GM03348 (cell line): ENCODE data around the gene CORO7.
"Not testable (repeated sequence)": the region's sequence is repeated elsewhere in the genome, so short reads cannot be mapped to it uniquely, and the experiment has no call there.

ENCODE experiments used
- DNase-seq: peaks from one replicate; pipeline ENCODE4 v3.0.0; 2012; ENCODE audit warnings: low spot score

Gene CORO7

DNA sequence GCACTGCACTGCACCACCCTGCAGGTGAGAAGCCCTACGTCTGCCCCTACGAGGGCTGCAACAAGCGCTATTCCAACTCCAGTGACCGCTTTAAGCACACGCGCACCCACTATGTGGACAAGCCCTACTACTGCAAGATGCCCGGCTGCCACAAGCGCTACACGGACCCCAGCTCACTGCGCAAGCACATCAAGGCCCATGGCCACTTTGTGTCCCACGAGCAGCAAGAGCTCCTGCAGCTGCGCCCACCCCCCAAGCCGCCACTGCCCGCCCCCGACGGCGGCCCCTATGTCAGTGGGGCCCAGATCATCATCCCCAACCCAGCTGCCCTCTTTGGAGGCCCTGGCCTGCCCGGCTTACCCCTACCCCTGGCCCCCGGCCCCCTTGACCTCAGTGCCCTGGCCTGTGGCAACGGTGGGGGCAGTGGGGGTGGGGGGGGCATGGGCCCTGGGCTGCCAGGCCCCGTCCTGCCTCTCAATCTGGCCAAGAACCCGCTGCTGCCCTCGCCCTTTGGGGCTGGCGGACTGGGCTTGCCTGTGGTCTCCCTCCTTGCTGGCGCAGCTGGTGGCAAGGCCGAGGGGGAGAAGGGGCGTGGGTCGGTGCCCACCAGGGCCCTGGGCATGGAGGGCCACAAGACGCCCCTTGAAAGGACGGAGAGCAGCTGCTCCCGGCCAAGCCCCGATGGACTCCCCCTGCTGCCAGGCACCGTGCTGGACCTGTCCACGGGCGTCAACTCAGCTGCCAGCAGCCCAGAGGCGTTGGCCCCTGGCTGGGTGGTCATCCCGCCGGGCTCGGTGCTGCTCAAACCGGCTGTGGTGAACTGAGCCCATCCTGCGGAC is 79.5 kb downstream of the CORO7 start:
- no peak for DNase-seq

GRCh38 chr16:4334724-4335495 is 81.5 kb downstream of the CORO7 start:
- DNase-seq: no peak

- not testable (repeated sequence) for DNase-seq
These were observed 82.7 kb downstream of the CORO7 start for GRCh38 chr16:4333714-4334113.

DNA sequence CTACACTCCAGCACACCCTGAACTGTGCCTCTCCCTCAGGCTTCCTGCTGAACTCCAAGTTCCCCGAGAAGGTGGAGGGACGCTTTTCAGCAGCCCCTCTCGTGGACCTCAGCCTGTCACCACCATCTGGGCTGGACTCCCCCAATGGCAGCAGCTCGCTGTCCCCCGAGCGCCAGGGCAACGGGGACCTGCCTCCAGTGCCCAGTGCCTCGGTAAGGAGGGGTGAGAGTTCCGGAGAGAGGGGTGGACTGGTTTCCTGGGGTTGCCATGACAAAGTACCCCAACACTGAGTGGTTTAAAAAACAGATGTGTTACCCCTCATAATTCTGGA is 83.1 kb downstream of the CORO7 start:
- DNase-seq: no peak

- no peak for DNase-seq
These were observed 83.6 kb downstream of the CORO7 start for GRCh38 chr16:4332623-4333307.

DNA sequence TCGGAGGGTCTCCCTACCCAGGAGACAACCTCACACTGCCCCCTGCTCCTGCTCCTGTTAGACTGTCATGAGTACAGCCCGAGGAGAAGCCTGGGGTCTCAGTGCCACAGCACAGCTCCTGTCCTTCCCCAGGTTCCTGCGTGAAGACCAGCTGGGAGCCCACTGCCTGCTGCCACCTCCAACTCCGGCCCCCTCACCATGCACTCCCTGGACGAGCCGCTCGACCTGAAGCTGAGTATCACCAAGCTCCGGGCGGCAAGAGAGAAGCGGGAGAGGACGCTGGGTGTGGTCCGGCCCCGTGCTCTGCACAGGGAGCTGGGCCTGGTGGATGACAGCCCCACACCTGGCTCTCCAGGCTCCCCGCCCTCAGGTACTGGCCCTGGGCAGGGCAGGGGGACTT is 84.3 kb downstream of the CORO7 start:
- DNase-seq: no peak

DNA sequence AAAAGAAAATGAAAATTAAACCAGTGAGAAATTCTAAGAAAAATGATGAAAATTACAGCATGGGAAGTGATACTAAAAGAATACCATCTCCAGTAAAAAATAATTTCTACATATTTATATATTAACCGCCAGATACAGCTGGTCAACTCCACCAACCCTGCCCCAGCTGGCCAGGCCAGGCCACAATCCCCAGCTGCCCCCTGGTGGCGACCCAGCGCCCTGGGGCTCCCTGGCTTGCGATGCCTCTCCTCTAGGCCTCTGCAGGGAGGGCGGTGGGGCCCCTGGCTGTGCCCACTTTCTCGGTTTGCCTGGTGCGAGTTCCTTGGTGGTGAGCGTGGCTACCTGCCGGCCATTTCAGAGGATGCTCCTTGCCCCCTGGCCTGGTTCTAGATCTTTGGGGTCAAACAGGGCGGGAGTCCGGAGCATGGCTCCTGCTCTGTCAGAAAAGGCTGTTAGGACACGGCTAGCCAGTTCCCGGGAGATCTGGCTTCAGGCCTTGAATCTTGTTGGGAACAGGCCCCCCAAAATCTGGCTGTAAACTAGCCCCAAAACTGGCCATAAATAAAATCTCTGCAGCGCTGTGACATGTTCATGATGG is 86.0 kb downstream of the CORO7 start:
- DNase-seq: peak; percentile 92

DNA sequence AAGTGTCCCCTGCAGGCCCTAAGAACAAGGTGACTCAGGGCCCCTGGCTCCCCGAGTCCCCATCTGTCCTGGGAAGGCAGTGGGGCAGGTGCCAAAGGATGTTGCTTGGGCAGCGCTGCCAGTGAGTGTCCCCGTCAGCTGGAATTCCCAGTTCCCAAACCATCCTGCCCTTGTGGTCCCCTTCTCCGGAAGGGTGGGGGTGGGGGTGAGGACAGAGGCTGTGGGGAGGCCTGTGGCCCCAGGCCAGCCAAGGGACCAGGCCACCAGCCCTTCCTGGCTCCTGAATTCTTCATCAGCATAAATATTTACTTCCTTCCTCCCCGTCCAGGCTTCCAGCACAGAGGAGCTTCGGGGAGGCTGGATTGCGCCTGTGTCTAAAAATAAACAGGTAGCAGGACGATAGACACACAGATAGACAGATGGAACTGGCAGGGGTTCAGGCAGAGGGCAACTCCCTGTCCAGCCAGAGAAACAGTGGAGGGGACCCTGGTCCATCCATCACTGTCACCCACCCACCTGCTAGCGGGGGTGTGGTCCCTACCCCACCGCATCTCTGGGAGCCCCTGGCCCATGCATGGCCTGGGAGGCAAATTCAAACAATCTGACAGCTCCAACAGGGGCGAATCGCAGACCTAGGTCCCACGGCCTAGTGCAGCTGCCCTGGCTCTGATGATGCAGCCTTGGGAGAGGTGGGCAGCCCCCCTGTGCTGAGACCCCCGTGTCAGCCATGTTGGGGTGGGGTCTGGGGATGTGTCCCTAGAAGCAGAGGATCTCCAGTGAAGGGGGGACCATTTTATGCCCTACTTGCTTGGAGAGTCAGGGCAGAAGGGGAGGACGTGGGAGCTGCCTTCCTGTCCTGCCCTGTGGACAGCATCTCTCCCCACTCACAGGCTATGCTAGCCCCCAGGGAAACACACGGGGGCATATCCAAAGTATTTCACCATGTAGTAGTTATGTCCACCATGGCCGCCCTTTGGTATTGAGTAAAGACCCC is 87.3 kb downstream of the CORO7 start:
- DNase-seq: no peak

GRCh38 chr16:4328046-4328781 is 88.2 kb downstream of the CORO7 start:
- peak; percentile 89 for DNase-seq

DNA sequence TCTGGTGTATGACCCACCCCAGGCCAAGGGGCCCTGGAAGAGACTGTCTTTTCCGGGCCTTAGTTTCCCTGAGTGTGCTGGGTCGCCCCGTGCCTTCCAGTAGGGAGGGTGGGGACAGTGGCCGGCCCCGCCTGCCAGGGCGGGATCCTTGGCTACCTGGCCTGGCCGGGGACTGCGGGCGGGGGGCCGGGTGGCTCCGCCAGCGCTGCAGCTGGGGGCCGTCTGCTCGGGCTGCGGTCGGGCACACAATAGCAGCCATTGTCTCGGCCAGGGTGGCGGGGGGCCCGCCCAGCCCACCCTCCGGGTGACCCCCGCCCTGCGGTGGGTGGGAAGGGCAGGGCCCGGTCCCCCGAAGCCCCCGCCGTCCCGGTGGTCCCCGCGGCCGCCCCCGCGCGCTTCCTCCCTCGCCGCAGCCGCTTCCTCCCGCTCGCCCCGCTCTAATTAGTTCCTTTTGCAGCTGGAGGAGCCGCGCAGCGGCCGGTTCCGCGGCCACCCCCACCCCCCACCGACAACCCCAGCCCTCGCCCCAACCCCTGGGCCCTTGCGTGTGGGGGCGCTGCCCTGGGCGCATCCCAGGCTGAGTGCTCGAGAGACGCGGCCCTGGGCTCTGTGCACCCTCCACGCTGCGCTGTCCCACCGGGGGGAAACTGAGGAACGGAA is 88.9 kb downstream of the CORO7 start:
- DNase-seq: no peak

DNA sequence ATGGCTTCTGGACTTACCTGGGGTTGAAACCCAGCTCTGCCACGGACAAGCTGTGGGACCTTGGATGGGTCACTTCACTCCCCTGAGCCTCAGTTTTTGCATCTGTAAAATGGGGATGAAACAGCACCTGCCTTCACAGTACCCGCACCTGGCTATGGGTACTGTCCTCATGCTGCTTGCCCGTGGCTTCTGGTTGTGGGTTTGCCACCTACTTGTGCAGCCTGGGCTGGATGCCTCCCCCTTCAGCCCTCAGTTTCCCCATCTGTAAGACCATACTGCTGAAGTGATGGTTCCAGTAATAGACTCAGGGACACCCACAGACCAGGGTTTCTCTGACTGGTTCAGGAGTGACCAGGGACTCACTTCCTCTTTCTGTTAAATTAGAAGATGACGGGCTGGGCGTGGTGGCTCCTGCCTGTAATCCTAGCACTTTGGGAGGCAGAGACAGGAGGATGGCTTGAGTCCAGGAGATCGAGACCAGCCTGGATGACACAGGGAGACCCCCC is 91.1 kb downstream of the CORO7 start:
- DNase-seq: no peak

DNA sequence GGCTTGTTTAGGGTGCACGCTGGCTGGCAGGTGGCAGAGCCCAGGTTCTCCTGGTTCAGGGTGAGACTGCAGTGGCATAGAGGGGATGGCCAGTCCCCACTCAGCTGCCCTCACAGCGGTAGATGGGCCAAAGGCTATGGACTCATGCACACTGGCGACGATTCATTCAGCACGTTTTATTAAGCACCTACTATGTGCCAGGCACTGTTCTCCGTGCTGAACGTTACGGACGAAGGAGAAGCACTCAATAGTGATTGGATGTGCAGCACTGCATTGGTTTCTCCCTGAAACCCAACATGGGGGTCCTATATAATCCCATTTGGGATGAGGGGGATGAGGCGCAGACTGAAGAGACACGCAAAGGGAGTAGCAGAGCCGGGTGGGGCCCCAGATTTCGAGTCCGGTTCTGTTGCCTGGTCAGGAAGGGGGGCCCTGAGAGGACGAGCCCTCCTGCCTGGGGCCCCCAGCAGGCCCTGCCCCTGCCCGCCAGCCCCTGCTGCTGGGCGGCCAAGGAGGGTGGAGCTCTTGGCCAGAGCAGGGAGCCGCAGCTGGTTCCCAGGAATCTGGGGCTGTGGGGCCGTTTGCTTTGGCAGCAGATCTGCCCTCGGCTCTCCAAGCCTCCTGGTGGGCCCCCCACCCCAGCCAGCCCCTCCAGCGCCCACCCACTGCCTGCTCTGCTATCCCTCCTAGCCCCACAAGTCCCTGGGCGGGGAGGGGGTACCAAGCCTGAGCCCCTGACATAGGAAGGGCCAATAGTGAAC is 91.7 kb downstream of the CORO7 start:
- DNase-seq: no peak

- DNase-seq: peak; percentile 88
These were observed 92.4 kb downstream of the CORO7 start for GRCh38 chr16:4323845-4324488.

DNA sequence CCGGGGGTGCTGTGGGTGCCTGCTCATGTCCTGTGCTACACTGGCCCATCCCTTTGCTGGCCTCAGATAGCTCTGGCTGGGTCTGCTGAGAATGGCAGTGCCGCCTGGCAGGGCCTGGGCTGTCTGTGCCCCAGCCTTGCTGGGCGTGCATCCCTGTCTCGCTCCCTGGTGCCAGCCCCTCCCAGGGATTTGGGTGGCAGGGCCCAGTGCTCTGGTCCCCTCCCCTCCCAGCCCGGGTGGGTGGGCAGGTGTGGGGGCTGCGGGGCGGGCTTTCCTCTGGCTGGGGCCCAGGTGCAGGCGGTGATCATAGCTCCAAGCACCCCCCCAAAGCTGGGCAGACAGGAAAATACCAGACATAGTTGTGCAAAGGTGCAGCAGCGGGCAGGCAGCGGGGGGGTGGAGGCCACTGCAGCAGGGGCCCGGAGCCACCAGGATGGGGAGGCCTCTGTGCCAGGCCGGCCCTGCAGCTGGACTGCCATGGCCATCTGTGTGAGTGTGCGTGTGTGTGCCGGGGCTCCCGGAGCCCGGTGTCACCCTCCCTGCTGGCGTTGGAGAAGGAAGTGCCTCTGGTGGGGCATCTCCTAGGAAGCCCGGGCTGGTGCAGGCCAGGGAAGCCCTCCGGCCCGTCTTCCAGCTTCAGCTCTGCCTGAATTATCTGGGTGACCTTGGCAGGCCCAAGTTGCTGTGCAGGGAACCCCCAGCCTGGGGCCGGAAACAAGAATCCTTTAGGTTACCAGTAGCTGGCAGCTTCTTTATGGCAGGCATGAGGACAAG is 93.1 kb downstream of the CORO7 start:
- DNase-seq: no peak

DNA sequence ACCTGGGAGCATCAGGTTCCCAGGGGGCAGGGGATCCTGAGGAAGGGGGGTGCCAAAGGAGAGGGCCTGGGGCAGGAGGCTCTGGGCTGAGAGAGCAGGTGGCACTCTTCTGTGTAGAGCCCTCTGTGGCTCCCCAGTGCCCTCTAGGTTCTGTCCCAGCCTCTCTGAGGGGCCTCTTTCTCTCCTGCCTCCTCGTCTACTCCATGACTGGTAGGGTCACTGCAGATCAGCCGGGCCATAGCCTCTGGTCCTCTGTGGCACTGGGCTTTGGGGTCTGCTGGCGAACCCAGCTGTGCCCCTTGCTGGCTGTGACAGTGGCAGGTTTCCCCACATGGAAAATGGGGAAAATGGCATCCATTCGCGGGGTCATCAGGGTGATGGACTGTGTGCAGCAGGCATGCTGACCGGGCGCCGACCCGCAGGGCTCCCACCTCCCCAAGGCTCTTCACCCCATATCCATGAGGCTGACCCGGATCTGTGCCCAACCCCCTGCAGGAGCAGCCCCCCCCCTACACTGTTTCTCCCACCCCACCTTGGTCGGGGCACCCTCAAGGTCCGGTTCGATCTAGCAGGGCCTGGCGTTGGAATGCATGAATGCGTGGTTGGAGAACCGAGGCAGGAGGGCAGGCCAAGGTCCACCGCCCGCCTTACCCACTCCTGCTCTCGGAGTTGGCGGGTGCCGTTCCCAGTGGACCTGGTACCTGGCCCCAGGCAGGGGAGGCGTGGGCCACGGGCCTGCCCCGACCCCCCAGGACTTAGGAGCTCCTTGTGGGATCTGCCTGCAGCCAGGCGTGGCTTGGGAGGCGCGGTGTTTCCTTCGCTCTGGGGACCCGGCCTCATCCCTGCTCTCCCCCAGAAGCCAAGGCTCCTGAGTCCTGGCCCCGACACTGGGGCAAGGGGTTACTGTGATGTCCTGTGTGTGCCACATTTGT is 94.0 kb downstream of the CORO7 start:
- no peak for DNase-seq

GRCh38 chr16:4321286-4322120 is 94.9 kb downstream of the CORO7 start:
- DNase-seq: no peak
